Gastrocnemius medialis (tissue), 4 donors: ENCODE measurements around the gene PPP1R11.

Source experiments
- CTCF ChIP-seq, 5 experiments: fragments of 450-650 bp in 3 of 5; fragments of 200-600 bp in 2 of 5; sonication (generic) in 2 of 5; IDR thresholded peaks in 4 of 5; conservative IDR thresholded peaks in 1 of 5; 1 replicate in 4 of 5; 2 replicates in 1 of 5; pipeline ENCODE4 v1.5.1; 2016 to 2019; ENCODE audit warnings: antibody characterized with exemption in 5 of 5, mild to moderate bottlenecking in 3 of 5, moderate library complexity in 3 of 5
- POLR2A ChIP-seq, 2 donors: fragments of 450-650 bp; IDR thresholded peaks; one replicate each; pipeline ENCODE4 v1.6.1; 2017; ENCODE audit warnings: antibody characterized with exemption in 2 of 2, mild to moderate bottlenecking in 2 of 2, moderate library complexity in 2 of 2

- TF ChIP-seq CTCF (IDR thresholded peaks at IDR 0.05 in 4 of 5, conservative IDR thresholded peaks at IDR 0.05 in 1 of 5), result no peak
- TF ChIP-seq POLR2A (IDR thresholded peaks at IDR 0.05), result no peak
Measured at GRCh38 chr6:30075790-30076732, 9.1 kb downstream of the PPP1R11 start.
